HCT116 (cell line): ENCODE measurements around the gene FCRL2. TPM values are rescaled to one million over a fixed set of nuclear protein-coding genes. Genes with fewer than 3 reads are reported as not detected.

Experiments
- ATAC-seq: fragments of 200-7000 bp; cut with Tn5 transposase; 2 replicates; pipeline ENCODE4 v1.9.1; 2020; ENCODE audit warnings: mild to moderate bottlenecking, moderate library complexity
- BruUV-seq: library from RNA; stranded (reverse); fragments of 400-500 nt; replicated peaks from 2 replicates; lab custom pipeline; 2021; lab: Mats Ljungman, UMichigan
- CTCF ChIA-PET: fragments of 300-600 bp; sonication (Branson Sonifier 250); formaldehyde crosslinking; loops from one replicate; lab custom pipeline; 2021; ENCODE audit warnings: antibody characterized with exemption; lab: Charles Lee
- POLR2A ChIA-PET: fragments of 300-600, 350-600 bp; sonication (Branson Sonifier 250); formaldehyde crosslinking; loops from one replicate; lab custom pipeline; 2021; ENCODE audit warnings: antibody characterized with exemption; lab: Charles Lee
- RAD21 ChIA-PET, 2 experiments: fragments of 300-600 bp; sonication (Branson Sonifier 250); formaldehyde crosslinking; loops; one replicate each; lab custom pipeline; 2023; ENCODE audit warnings: low total read pairs in 2 of 2; ENCODE audit not compliant: uncharacterized antibody in 2 of 2, unreplicated experiment in 2 of 2, low non-redundant PET in 1 of 2; lab: Charles Lee
- DNase-seq: peaks from one replicate; pipeline ENCODE4 v3.0.0-alpha.2; 2010; ENCODE audit warnings: low read depth, low spot score
- H2AFZ ChIP-seq: fragments of 200-600 bp; shearing (Covaris generic), sonication (generic); 2 replicates; pipeline ENCODE4 v1.6.1; 2017; ENCODE audit warnings: low read depth, mixed run types, mixed read lengths, antibody characterized with exemption, low read length; ENCODE audit not compliant: poor library complexity, severe bottlenecking
- H3K27ac ChIP-seq: 2 replicates; pipeline ENCODE4 v1.5.1; 2012; ENCODE audit warnings: low read depth, low read length
- H3K27me3 ChIP-seq: fragments of 200-600 bp; sonication (generic); 2 replicates; pipeline ENCODE4 v1.6.1; 2016; ENCODE audit warnings: mixed run types, low read length, mixed read lengths; ENCODE audit not compliant: insufficient read depth
- H3K36me3 ChIP-seq, 2 experiments: fragments of 200-500 bp in 1 of 2; fragments of 200-600 bp in 1 of 2; sonication (Bioruptor generic) in 1 of 2; sonication (generic) in 1 of 2; 2 replicates each; pipeline versions ENCODE4 v1.5.1 to v1.6.1; 2014 to 2016; ENCODE audit warnings: low read length in 2 of 2, inconsistent platforms in 1 of 2, mixed read lengths in 1 of 2, mixed run types in 1 of 2; ENCODE audit not compliant: insufficient read depth in 2 of 2, control insufficient read depth in 1 of 2
- H3K4me1 ChIP-seq, 2 experiments: fragments of 200-600 bp in 1 of 2; sonication (generic) in 1 of 2; 2 replicates each; pipeline versions ENCODE4 v1.5.1 to v1.6.1; 2012 to 2017; ENCODE audit warnings: low read length in 2 of 2, inconsistent platforms in 1 of 2, mild to moderate bottlenecking in 1 of 2, mixed read lengths in 1 of 2, mixed run types in 1 of 2, moderate library complexity in 1 of 2; ENCODE audit not compliant: insufficient read depth in 2 of 2, control insufficient read depth in 1 of 2
- H3K4me2 ChIP-seq: fragments of 200-600 bp; sonication (generic); 2 replicates; pipeline ENCODE4 v1.6.1; 2017; ENCODE audit warnings: mixed run types, low read length, mixed read lengths
- H3K4me3 ChIP-seq, 2 experiments: fragments of 200-600 bp in 1 of 2; sonication (generic) in 1 of 2; replicated peaks in 1 of 2; 2 replicates each; pipeline ENCODE4 v1.5.1; 2011 to 2016; ENCODE audit warnings: low read length in 2 of 2, control low read depth in 1 of 2, low read depth in 1 of 2, mild to moderate bottlenecking in 1 of 2, mixed read lengths in 1 of 2, mixed run types in 1 of 2
- H3K79me2 ChIP-seq: fragments of 200-600 bp; sonication (generic); 2 replicates; pipeline ENCODE4 v1.6.1; 2017; ENCODE audit warnings: mild to moderate bottlenecking, mixed run types, low read length, moderate library complexity, mixed read lengths; ENCODE audit not compliant: insufficient read depth
- H3K9ac ChIP-seq: fragments of 200-600 bp; sonication (generic); 2 replicates; pipeline ENCODE4 v1.6.1; 2016; ENCODE audit warnings: low read length, mixed read lengths
- H3K9me2 ChIP-seq: fragments of 200-600 bp; sonication (generic), shearing (Covaris generic); 2 replicates; pipeline ENCODE4 v1.6.1; 2017; ENCODE audit warnings: mixed run types, mild to moderate bottlenecking, moderate library complexity; ENCODE audit not compliant: insufficient read depth
- H3K9me3 ChIP-seq, 2 experiments: fragments of 200-500 bp in 1 of 2; fragments of 200-600 bp in 1 of 2; sonication (Bioruptor generic) in 1 of 2; sonication (generic) in 1 of 2; 2 replicates each; pipeline ENCODE4 v1.6.1; 2014 to 2017; ENCODE audit warnings: low read length in 2 of 2, mixed read lengths in 2 of 2, inconsistent platforms in 1 of 2, low read depth in 1 of 2, mild to moderate bottlenecking in 1 of 2, mixed run types in 1 of 2, moderate library complexity in 1 of 2; ENCODE audit not compliant: control insufficient read depth in 1 of 2, insufficient read depth in 1 of 2
- H4K20me1 ChIP-seq: fragments of 200-600 bp; sonication (generic), shearing (Covaris generic); 2 replicates; pipeline ENCODE4 v1.6.1; 2017; ENCODE audit warnings: mixed run types, mild to moderate bottlenecking, moderate library complexity; ENCODE audit not compliant: insufficient read depth
- CBX3 ChIP-seq: IDR thresholded peaks from 2 replicates; pipeline ENCODE4 v1.6.1; 2012; ENCODE audit warnings: low read depth
- CEBPB ChIP-seq: IDR thresholded peaks from 2 replicates; pipeline ENCODE4 v1.6.1; 2012; ENCODE audit warnings: low read depth
- EGR1 ChIP-seq: IDR thresholded peaks from 2 replicates; pipeline ENCODE4 v1.6.1; 2012; ENCODE audit warnings: low read depth
- ELF1 ChIP-seq: IDR thresholded peaks from 2 replicates; pipeline ENCODE4 v1.6.1; 2012; ENCODE audit warnings: low read depth, borderline replicate concordance
- EZH2 ChIP-seq: fragments of 200-600 bp; sonication (generic); IDR thresholded peaks from 2 replicates; pipeline ENCODE4 v1.6.1; 2017; ENCODE audit warnings: antibody characterized with exemption, mixed run types
- JUND ChIP-seq: IDR thresholded peaks from 2 replicates; pipeline ENCODE4 v1.6.1; 2012
- POLR2AphosphoS5 ChIP-seq: IDR thresholded peaks from 2 replicates; pipeline ENCODE4 v1.6.1; 2011; ENCODE audit warnings: mild to moderate bottlenecking, low read depth, low read length, moderate library complexity
- REST ChIP-seq: IDR thresholded peaks from 2 replicates; pipeline ENCODE4 v1.6.1; 2012; ENCODE audit warnings: low read depth
- SP1 ChIP-seq: IDR thresholded peaks from 2 replicates; pipeline ENCODE4 v1.6.1; 2012; ENCODE audit warnings: low read depth
- TCF7L2 ChIP-seq: IDR thresholded peaks from 2 replicates; pipeline ENCODE4 v1.7.0; 2011; ENCODE audit warnings: borderline replicate concordance, inconsistent platforms; ENCODE audit not compliant: insufficient read depth, insufficient read length; ENCODE audit errors: extremely low read depth
- YY1 ChIP-seq: IDR thresholded peaks from 2 replicates; pipeline ENCODE4 v1.6.1; 2011; ENCODE audit warnings: low read length, low read depth, moderate library complexity, mild to moderate bottlenecking; ENCODE audit not compliant: insufficient replicate concordance; ENCODE audit errors: extremely low read depth
- ZFX ChIP-seq: fragments of 450-650 bp; IDR thresholded peaks from 2 replicates; pipeline ENCODE4 v1.6.1; 2017
- ZNF274 ChIP-seq: fragments of 200-500 bp; sonication (Bioruptor generic); IDR thresholded peaks from 2 replicates; pipeline ENCODE4 v1.6.1; 2014; ENCODE audit warnings: mild to moderate bottlenecking, low read depth, low read length, inconsistent platforms
- intact Hi-C: fragments of 100-400 bp; cut with micrococcal nuclease; formaldehyde crosslinking; loops from 2 replicates; pipeline ENCODE4 v1.10.0; 2022
- total RNA-seq: library from RNA; stranded (reverse); gene quantifications from one replicate; pipeline ENCODE4 v1.2.1, GENCODE V29; 2021; ENCODE audit not compliant: unreplicated experiment
- TF ChIP-seq, protein P1 (sequence below), 3 experiments: fragments of 200-600 bp in 1 of 3; sonication (generic) in 1 of 3; IDR thresholded peaks in 2 of 3; conservative IDR thresholded peaks in 1 of 3; 2 replicates each; pipeline ENCODE4 v1.5.1; 2012 to 2017; ENCODE audit warnings: low read depth in 2 of 3, low read length in 2 of 3, antibody characterized with exemption in 1 of 3, borderline replicate concordance in 1 of 3, control low read depth in 1 of 3, mild to moderate bottlenecking in 1 of 3, mixed read lengths in 1 of 3, mixed run types in 1 of 3, moderate library complexity in 1 of 3; ENCODE audit not compliant: insufficient read depth in 1 of 3
- TF ChIP-seq, protein P2 (sequence below): IDR thresholded peaks from 2 replicates; pipeline ENCODE4 v1.6.1; 2012

Gene FCRL2
- total RNA-seq, 1 experiment from 2014 or later = not detected

DNA sequence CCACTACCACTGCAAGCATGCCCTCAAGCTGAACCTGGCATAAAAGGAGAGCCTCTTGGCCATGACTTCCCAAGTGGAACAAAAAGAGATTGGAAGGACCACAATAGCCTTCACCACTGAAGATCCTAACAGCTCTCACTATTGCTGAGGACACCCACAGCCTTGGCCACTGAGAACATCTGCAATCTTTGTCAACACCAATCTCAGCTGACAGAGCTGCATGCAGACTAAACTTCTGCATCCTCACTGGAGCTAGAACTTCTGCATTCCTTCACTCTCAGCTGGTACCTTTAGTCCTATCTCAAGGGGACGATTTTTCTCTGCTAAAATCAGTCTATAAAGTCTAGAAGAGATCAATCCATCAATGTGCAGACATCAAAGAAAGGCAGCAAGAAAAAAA lies 8.3 kb upstream of the FCRL2 start:
- ChIA-PET CTCF (no interaction called here), RAD21 (no interaction called here), POLR2A (no interaction called here)
- intact Hi-C loops = no loop called here
- BruUV-seq = no TSS peak
- no peak for TF ChIP-seq SP1
- TF ChIP-seq CEBPB = no peak
- TF ChIP-seq, protein P1, sequence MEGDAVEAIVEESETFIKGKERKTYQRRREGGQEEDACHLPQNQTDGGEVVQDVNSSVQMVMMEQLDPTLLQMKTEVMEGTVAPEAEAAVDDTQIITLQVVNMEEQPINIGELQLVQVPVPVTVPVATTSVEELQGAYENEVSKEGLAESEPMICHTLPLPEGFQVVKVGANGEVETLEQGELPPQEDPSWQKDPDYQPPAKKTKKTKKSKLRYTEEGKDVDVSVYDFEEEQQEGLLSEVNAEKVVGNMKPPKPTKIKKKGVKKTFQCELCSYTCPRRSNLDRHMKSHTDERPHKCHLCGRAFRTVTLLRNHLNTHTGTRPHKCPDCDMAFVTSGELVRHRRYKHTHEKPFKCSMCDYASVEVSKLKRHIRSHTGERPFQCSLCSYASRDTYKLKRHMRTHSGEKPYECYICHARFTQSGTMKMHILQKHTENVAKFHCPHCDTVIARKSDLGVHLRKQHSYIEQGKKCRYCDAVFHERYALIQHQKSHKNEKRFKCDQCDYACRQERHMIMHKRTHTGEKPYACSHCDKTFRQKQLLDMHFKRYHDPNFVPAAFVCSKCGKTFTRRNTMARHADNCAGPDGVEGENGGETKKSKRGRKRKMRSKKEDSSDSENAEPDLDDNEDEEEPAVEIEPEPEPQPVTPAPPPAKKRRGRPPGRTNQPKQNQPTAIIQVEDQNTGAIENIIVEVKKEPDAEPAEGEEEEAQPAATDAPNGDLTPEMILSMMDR (IDR thresholded peaks at IDR 0.05 in 2 of 3, conservative IDR thresholded peaks at IDR 0.05 in 1 of 3; ENCODE audit: borderline replicate concordance in 1 of 3, insufficient read depth in 1 of 3, low read depth in 2 of 3, low read length in 2 of 3) = no peak
- TF ChIP-seq POLR2AphosphoS5 = no peak
- no peak for TF ChIP-seq EZH2
- TF ChIP-seq REST = no peak
- TF ChIP-seq YY1 = no peak
- no peak for TF ChIP-seq CBX3
- TF ChIP-seq ZNF274 = no peak
- TF ChIP-seq ELF1 = no peak
- TF ChIP-seq EGR1 = no peak
- no peak for TF ChIP-seq ZFX
- TF ChIP-seq JUND = no peak
- TF ChIP-seq, protein P2, sequence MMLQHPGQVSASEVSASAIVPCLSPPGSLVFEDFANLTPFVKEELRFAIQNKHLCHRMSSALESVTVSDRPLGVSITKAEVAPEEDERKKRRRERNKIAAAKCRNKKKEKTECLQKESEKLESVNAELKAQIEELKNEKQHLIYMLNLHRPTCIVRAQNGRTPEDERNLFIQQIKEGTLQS = no peak
- no peak for TF ChIP-seq TCF7L2
- Histone ChIP-seq H3K9me3 (no peaks in the 10 kb centered on the region), H3K9me2 (no peaks in the 10 kb centered on the region), H3K27ac (no peak overlapping the region), H3K27me3 (no peaks in the 10 kb centered on the region), H3K4me1 (no peaks in the 10 kb centered on the region), H3K4me3 (no peak overlapping the region), H2AFZ (no peak overlapping the region), H3K79me2 (no peaks in the 10 kb centered on the region), H3K36me3 (no peaks in the 10 kb centered on the region), H3K4me2 (no peak overlapping the region), H3K9ac (no peak overlapping the region), H4K20me1 (no peaks in the 10 kb centered on the region)
- ATAC-seq (no peak), DNase-seq (no peak)
